AG04450 (cell line): Measurements from ENCODE around the gene FARS2. TPM values are rescaled to one million over a fixed set of nuclear protein-coding genes. Genes with fewer than 3 reads are reported as not detected.

Source experiments
- CTCF ChIA-PET: fragments of 300-600, 350-600 bp; formaldehyde crosslinking; extraction: SDS; loops from one replicate; lab custom pipeline; 2022; ENCODE audit warnings: antibody characterized with exemption, inconsistent platforms; lab: Charles Lee
- POLR2A ChIA-PET: fragments of 350-600 bp; formaldehyde crosslinking; extraction: SDS; loops from one replicate; lab custom pipeline; 2021; ENCODE audit warnings: antibody characterized with exemption, inconsistent platforms; lab: Yijun Ruan, JAX
- DNase-seq: peaks from one replicate; pipeline ENCODE4 v3.0.0-alpha.2; 2011; ENCODE audit warnings: low read depth, low spot score
- H3K27ac ChIP-seq: one replicate; pipeline ENCODE4 v1.5.1; 2012; ENCODE audit warnings: low read depth, low read length, control low read depth
- H3K27me3 ChIP-seq: one replicate; pipeline ENCODE4 v1.6.0; 2012; ENCODE audit warnings: low read length; ENCODE audit not compliant: control insufficient read depth, insufficient read depth
- H3K4me3 ChIP-seq: 2 replicates; pipeline ENCODE4 v1.5.1; 2011; ENCODE audit warnings: mild to moderate bottlenecking, low read depth, low read length, control low read depth
- H3K9me3 ChIP-seq: 2 replicates; pipeline ENCODE4 v1.5.1; 2012; ENCODE audit warnings: low read length; ENCODE audit not compliant: control insufficient read depth, insufficient read depth
- CTCF ChIP-seq: IDR thresholded peaks from 2 replicates; pipeline ENCODE4 v1.5.1; 2011; ENCODE audit warnings: low read depth, low read length, control low read depth, inconsistent platforms
- polyA plus RNA-seq: library from polyadenylated mRNA; depleted of rRNA; stranded (reverse); fragments of >200 nt; gene quantifications from 2 replicates; pipeline ENCODE4 v1.2.3, GENCODE V29; 2011

FARS2 gene
- polyA plus RNA-seq, 1 experiment, result 14.0 TPM

DNA sequence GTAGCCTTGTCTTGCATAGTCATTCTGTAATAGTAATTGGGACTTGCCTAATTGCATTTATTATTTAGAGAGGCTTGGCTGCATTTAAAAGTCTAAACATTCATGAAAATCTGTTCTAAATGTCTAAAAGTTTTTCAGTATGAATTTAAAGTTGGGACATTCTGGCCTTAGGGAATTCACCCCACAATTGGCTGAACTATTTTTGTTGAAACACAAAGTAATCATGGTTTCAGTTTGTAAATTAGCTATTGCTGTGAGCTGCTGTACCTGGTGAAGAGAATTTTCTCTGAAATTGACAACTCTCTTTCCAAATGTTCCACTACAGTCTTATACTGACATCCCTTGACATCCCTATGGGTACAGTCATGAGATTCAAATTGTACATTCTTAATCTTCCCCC, 253.0 kb downstream of the FARS2 start:
- ChIA-PET CTCF (interaction anchor here (1.2 kb wide), 1 partner anchor 43 kb away, joined by 3 read pairs; no protein-coding TSS in a partner anchor), POLR2A (no interaction called here)
- TF ChIP-seq CTCF, result no peak
- Histone ChIP-seq H3K27ac (no peak overlapping the region), H3K4me3 (no peak overlapping the region), H3K9me3 (no peaks in the 10 kb centered on the region; the same call in 1 of the 2 replicates), H3K27me3 (no peaks in the 10 kb centered on the region)
- no peak for DNase-seq

DNA sequence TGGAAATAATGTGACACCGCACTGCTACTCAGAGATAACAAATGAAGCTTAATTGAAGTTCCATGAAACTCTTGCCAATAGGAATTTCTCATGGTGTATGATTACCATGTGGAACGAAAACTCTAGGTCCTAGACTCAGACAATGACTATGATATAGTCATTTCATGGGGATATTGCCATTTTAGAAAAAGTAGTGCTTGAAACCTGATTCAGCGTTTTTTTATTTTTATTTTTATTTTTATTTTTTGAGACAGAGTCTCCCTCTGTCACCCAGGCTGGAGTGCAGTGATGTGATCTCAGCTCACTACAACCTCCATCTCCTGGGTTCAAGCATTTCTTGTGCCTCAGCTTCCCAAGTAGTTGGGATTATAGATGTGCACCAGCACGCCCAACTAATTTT, 253.9 kb downstream of the FARS2 start:
- no peaks in the 10 kb centered on the region for H3K27me3 ChIP-seq
- H3K9me3 ChIP-seq, result no peaks in the 10 kb centered on the region; the same call in 1 of the 2 replicates
- no peak for DNase-seq
- ChIA-PET POLR2A (no interaction called here), CTCF (interaction anchor here (1.2 kb wide), 1 partner anchor 44 kb away, joined by 3 read pairs; no protein-coding TSS in a partner anchor)
- no peak overlapping the region for H3K4me3 ChIP-seq
- no peak overlapping the region for H3K27ac ChIP-seq
- TF ChIP-seq CTCF, result no peak

DNA sequence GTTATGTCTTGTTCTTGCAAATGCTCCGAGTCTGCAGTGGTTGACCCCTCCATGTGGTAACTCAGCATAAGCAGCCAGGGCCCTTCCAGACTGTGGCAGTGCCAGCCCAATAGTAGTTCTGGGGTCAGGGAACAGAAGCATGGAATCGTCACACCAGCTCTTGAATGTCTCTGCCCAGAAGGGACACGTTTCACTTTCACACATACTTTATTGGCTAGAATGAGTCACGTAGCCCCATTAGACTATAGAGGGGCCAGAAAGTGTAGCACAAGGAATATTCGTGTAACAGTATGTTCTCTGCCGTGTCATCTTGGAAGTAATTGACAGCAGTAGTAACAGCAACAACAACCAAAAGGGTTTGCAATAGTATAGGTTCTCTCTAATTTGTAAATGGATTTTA, 254.7 kb downstream of the FARS2 start:
- no peak for TF ChIP-seq CTCF
- ChIA-PET POLR2A (no interaction called here), CTCF (interaction anchor here (1.7 kb wide), 1 partner anchor 45 kb away, joined by 6 read pairs; no protein-coding TSS in a partner anchor)
- no peak for DNase-seq
- Histone ChIP-seq H3K27me3 (no peaks in the 10 kb centered on the region), H3K4me3 (no peak overlapping the region), H3K9me3 (no peaks in the 10 kb centered on the region), H3K27ac (no peak overlapping the region)

- no peak overlapping the region for H3K27ac ChIP-seq
- POLR2A ChIA-PET, result no interaction called here
- H3K9me3 ChIP-seq, result no peaks in the 10 kb centered on the region
- no peak for TF ChIP-seq CTCF
- CTCF ChIA-PET, result interaction anchor here (1.9 kb wide), 1 partner anchor 47 kb away, joined by 7 read pairs; no protein-coding TSS in a partner anchor
- H3K27me3 ChIP-seq, result no peaks in the 10 kb centered on the region
- no peak for DNase-seq
- H3K4me3 ChIP-seq, result no peak overlapping the region
Measured at GRCh38 chr6:5517796-5518195, 256.5 kb downstream of the FARS2 start.

DNA sequence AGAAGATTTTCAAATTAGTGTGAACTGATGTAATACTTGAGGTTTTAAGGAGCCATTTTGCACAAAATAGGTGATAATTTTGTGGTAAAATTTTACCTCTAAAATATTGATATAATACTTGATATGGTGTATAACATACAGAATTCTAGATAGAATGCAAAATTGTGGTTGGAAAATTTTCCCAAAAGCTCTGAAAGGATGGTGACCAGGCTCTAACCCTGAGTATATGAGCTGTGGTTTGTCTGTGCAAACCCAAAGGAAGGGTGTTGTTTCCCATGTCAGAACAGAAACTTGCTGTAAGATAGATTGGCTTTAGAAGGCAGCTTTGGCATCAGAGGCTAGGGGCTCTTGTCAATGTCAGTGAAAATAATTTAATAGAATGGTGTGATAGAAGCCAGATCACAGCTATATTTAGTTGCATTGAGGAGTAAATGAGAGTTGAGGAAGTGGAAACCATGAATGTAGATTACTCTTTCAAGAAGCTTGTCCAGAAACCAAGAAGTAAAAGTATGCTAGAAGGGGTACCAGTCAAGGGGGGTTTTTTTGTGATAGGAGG, 257.7 kb downstream of the FARS2 start:
- Histone ChIP-seq H3K27me3 (no peaks in the 10 kb centered on the region), H3K27ac (no peak overlapping the region), H3K9me3 (no peaks in the 10 kb centered on the region), H3K4me3 (no peak overlapping the region)
- DNase-seq, result no peak
- ChIA-PET CTCF (interaction anchor here (1.9 kb wide), 1 partner anchor 48 kb away, joined by 7 read pairs; no protein-coding TSS in a partner anchor), POLR2A (no interaction called here)
- no peak for TF ChIP-seq CTCF
